CD4-positive, alpha-beta T cell treated with Interleukin-6 for 4 hours (primary cell): ENCODE results near the gene NELL2.
A peak's percentile ranks its signal among the peaks of the same experiment; 100 is the strongest.
"Not testable (repeated sequence)": the region's sequence is repeated elsewhere in the genome, so short reads cannot be mapped to it uniquely, and the experiment has no call there.

Source experiments
- DNase-seq: peaks from one replicate; pipeline ENCODE4 v3.0.0-alpha.2; 2020; ENCODE audit warnings: mixed read lengths

The NELL2 gene

DNA sequence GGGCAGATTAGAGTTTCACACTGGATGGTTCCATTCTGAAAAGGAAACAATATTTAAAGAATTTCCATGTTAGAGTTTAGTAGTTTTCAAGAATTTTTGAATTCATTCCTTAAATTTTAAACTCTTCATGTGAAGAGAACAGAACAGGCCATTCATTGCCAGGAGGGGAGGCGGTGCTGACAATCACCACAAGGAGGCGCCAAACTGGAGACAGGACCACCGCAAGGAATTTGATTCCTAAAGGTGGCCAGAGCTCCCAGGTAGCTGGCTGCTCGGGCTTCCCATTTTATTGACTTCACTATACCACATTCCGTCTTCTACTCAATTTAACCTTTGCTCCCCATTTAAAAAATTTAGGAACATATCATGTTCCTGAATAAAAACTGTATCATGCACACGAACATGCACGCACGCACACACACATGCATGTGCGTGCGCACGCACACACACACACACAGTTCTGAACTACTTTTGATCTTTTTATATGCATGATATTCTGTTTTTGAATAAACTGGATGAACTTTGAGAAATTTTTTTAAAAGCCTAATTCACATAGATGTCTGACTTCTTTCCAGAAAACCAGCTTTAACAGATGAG, 101.2 kb downstream of the NELL2 start:
- DNase-seq, result peak; percentile 71

DNA sequence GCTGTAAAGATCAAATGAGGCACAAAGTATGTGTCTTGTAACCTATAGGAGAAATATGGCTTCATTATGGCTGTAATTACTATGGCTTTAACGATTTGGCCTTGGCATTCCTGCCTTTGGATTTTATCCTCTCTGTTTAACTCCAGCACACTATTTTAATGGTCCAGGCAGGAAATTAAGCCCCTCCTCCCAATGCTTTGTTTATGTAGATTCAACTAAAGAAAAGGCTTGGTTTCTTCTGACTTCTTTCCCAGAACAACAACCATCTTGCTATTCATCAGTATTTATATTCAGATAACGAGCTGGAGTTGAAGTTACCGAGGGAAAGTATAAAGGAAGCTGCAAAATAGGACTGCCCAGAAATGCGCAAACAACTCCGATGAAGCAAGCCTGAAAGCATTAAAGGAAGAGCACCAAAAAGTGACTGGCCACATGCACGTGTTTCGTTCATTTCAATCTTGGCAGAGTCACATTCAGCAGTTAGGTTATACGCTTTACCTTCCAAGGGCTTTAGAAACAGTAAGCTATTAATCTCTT, 104.6 kb downstream of the NELL2 start:
- no peak for DNase-seq

DNA sequence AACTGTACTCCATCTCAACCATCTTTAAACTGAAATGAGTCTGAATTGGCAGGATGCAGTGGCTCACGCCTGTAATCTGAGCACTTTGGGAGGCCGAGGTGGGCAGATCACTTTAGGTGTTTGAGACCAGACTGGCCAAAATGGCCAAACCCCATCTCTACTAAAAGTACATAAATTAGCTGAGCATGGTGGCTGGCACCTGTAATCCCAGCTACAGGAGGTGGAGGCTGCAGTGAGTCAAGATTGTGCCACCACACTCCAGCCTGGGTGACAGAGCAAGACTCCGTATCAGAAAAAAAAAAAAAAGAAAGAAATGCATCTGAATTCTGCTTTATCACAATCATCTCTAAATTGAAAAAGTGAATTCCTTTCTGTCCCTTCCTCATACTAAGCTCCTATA, 110.3 kb downstream of the NELL2 start:
- no peak for DNase-seq

DNA sequence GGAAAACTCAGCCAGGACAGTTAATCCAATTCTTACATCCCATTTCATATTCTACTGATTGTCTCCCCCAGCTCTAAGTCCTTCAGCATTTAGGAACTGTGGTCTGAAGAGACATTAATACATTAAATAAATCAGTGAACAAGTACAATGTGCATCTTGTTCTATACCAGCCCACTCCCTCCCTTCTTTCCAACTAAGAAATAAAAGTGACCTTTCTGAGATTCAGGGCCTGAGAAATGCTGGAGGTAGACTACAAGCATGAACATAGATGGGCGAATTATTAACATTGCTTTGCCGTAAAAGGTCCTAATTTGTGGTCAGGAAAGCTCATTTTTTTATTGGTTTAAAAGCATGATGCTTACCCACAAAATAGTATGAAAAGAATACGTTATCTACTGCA, 113.1 kb downstream of the NELL2 start:
- DNase-seq, result no peak

DNA sequence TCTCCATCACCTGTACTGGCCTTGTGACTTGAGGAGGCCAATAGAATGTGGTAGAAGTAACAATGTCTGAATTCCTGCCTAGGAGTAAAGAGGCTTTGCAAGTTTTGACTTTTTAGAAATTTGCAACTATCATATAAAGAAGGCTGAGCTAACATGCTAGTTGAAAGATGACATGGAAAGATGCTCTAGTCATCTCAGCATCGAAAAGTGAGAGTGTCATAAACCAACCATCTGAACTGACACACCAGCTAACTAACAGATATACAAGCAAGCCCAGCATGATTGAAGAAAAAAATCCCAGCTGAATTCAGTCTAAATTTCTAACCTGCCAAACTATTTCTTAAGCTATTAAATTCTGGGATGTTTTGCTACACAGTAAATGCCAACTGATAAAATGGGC, 116.8 kb downstream of the NELL2 start:
- DNase-seq, result no peak

DNA sequence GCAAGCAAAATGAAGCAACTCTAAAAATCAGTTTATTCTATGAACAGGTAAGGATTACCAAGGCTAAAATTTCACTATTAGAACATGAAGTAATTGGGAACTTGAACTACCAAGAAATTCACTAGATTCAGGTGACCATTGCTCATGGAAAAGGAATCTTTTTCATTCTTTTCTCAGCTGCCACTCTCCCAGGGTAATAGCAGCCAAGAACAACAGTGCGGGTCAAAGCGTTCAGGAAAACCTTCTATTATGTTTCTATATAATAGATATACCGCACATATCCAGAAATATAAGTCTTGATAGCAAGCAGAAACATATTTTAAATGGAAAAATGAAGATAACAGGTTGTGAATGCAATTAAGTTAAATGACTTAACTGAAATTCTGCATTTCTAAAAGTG, 125.6 kb downstream of the NELL2 start:
- DNase-seq, result no peak

DNA sequence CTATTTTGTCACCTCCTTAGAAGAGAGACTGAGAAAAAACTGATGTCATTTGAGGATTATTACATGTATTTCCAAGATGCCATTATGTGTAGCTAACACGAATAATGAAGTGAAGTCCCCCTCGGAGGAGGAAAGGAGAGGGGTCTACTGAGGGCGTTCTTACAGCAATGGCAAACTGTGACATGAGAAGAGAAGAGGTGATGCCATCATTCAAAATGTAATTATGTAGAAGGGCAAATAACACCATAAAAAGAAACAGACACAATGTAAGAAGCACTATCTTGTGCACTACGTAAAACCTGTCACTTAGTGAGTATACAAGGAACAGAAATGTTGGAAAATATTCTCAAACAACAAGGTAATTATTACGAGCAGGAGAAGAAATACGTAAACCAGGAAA, 126.5 kb downstream of the NELL2 start:
- DNase-seq, result no peak

DNA sequence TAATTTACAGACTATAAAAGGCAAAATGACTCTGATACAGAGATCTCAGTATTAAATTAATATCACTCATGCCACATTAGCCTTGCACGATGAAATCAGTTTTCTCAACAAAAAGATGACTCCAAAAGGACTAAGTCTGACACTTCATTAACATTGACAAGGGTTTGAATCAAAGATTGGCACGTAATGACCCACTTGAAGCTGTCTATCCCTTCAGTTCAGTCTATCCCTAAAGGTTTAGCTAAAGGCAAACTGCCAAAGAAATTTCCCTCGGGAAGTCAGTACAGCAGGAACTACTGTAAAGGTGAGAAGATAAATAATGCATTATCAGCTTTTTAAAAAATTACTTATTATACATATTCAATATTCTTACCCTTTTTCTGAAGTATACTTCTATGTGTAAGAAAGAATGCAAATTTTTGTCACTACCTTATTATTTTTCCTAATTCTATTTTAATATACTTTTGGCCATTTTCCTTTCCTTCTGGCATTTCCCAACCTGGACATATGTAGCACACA, 127.1 kb downstream of the NELL2 start:
- DNase-seq, result no peak

DNA sequence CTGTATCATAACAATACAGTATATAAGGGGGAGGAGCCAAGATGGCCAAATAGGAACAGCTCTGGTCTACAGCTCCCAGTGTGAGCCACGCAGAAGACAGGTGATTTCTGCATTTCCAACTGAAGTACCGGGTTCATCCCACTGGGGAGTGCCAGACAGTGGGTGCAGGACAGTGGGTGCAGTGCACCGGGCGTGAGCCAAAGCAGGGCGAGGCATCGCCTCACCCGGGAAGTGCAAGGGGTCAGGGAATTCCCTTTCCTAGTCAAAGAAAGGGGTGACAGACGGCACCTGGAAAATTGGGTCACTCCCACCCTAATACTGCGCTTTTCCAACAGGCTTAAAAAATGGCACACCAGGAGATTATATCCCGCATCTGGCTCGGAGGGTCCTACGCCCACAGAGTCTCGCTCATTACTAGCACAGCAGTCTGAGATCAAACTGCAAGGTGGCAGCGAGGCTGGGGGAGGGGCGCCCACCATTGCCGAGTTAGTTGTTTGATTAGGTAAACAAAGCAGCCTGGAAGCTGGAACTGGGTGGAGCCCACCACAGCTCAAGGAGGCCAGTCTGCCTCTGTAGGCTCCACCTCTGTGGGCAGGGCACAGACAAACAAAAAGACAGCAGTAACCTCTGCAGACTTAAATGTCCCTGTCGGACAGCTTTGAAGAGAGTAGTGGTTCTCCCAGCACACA, 134.7 kb downstream of the NELL2 start:
- DNase-seq, result not testable (repeated sequence)

DNA sequence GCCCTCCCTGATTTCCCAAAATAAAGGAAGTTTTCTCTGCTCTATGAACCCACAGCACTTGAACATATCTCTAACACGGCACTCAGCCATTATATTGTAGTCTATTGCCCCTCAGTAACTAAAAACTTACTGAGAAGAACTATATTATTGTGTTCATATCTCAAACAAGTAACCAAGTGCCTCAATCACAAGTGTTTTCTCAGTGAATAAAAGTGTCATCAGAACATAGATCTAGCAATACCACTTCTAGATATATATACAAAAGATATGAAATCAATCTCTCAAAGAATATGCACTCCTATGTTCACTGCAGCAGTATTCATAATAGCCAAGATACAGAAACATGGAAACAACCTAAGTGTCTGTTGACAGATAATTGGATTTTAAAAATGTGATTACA, 138.1 kb downstream of the NELL2 start:
- no peak for DNase-seq

DNA sequence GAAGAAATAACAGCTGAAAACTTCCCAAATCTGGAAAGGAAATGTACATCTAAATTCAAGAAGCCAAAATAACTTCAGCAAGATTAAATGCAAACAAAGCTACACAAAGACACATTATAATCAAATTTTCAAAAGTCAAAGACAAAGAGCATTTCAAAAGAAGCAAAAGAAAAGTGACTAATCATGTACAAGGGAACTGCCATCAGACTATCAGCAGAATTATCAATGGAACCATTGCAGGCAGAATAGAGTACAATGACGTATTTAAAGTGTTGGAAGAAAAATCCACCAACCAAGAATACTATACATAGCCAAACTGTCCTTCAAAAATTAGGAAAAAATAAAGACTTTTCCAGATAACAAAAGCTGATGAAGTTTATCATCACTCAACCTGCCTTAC, 147.5 kb downstream of the NELL2 start:
- no peak for DNase-seq

DNA sequence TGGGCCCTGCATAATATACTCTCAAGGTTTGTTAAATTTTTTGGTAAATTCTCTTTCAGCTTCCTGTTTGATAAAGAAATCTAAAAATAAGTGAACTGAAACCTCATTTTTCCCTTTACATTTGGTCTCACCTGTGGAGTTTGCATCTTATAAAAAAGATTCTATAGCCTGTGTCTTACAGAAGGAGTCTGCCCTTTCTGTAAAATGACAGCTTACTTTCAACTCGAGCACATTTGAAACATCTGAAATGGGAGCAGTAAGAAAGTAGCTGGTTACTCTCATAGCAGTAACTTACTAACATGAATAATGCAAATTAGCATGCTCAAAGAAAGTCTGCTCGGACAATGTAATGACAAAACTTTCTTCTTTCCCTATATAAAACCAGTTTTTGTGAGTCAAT, 155.8 kb downstream of the NELL2 start:
- no peak for DNase-seq

DNA sequence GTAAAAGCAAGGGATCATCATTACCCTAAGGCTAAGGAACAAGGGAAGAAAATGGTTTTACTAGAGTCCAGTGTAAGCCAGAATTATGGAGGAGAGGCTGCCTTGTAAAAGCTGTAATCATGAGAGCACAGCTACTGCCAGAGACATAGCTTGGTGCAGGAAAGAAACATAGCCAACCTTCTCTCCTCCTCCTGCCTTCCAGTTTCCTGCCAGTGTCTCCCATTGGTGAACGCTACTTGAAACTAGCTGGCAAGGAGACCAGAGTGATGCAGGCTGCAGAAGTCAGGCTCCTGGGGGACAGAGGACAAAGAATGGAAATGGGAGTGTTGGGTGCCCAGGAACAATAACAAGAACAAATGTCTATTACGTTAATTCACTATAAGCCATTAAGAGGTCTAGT, 158.5 kb downstream of the NELL2 start:
- no peak for DNase-seq

DNA sequence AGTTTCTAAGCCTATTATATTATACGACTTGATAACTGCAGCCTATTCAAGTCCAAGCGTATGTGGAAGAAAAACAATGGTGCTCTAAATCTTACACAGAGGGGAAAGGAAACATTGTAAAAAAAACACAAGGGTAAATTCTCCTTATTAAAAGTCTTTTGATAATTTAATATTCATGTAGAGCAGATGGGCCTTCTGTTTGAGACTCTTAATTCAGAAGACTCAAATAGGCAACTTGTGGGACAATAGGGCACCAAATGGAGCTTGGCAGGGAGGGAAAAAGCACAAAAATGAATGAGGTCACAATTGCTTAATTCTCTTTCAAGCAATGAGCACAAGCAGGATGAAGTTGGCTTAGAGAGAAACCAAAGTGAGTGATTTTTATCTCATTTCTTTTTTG, 159.4 kb downstream of the NELL2 start:
- no peak for DNase-seq

DNA sequence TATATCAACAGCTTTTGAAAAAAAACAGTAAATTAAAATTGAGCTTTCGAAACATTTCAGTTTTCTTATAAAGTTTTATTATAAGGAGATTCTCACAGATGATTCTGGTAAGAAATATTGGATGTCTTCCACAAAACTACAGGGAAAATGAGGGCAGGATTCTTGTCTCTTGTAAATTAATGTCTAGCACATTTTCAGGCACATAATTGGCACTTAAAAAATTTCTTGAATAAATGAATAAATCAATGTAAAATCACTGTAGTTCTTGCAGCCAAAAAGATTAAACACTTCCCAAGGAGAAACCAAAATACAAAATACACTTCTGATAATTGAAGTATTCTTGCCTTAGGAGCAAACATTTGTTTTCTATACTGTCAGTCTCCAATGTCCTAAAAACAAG, 164.4 kb downstream of the NELL2 start:
- DNase-seq, result no peak

DNA sequence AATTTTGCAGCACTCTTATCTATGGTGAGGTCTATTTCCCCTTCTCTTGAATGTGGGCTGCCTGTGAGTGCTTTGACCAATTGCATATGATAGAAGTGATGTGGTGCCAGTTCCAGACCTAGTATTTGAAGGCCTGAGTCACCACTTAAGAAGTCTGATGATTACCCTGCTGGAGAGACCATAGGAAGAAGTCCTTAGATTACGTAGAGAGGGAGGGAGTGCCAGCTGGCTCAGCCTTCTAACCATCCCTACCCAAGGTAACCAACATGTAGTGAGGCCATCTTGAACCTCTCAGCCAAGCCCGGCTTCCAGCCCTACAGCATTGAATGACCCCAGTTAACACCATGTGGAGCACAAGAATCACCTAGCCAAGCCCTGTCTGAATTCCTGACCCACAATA, 166.9 kb downstream of the NELL2 start:
- DNase-seq, result no peak

DNA sequence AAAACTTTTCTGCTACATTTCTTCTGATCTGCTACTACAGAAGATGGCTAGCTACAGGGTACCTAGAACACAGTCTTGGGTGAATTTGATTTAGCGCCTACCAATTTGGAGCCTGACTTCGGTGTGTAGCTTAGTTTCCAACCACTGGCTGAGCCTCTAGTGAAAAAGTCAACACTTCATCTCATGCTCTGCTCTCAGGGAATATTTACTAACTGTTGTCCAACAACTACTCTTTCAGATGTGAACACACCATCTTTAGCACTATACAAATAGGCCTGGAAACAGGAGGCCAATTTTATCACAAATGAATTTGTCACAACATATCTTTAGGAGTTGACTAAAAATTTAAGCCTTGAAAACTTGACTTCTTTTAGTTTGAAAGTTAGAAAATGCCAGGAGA, 167.9 kb downstream of the NELL2 start:
- no peak for DNase-seq

DNA sequence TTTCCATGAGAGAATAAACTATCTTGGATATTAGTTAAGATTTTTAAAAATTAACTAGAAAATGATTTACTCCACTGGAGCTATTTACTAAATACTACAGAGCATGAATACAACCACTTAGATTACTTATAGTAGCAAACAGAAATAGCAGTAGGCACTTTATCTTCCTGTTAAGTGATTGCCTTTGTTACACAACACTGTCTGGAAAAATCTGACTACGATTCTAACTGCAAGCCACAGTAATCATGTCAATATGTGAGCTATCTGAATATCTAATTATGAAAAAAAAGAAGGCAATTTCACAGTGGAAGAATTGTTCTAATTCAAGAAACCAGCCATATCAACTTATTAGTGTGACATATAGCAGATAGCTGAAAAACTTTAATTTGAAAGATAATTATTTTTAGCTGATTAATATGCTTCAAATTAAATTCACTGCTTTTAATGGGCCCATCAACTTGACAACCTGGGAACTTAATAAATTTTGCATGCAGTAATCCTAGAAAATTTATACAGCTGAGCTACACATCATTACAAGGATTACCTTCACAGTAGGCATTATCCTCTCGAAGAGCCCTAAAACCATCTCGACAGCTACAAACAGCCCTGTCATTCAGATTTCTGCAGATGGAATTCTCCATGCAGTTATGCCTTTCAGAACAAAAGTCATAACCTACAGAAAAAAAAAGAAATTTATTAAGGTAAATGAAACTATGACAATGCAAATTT, 172.8 kb downstream of the NELL2 start:
- no peak for DNase-seq

DNA sequence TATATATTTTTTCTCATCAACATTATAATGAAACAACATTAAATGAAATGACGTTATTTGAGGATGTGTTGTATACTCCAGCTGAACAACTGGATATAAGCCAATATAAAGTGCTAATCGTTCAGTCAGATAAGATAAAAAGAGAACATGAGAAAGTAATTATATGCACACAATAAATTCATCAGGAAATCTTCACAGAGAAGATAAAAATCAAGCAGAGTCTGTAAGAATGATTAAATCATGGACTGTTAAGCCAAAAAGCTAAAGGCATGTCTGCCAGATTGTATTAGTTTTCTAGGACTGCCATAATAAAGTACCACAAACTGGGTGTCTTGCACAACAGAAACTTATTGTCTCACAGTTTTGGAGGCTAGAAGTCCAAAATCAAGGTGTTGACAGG, 178.6 kb downstream of the NELL2 start:
- DNase-seq, result no peak

DNA sequence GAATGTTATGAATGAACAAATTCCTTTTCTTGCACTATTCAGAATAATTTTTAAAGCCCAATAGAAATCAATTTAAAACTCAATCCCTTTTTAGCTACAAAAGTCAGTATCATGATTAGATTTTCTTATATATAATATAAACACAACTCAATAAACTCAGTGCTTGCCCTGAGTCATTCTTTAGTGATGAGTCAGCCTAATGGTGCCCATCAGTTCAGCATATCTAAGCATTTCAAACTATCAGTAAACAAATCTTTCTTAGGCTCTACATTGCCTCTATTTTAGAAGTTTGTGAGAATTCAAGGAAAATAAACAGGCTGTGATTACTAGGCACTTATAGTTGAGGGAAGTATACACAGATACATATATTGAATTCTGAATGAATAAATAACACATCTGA, 179.6 kb downstream of the NELL2 start:
- DNase-seq, result no peak

DNA sequence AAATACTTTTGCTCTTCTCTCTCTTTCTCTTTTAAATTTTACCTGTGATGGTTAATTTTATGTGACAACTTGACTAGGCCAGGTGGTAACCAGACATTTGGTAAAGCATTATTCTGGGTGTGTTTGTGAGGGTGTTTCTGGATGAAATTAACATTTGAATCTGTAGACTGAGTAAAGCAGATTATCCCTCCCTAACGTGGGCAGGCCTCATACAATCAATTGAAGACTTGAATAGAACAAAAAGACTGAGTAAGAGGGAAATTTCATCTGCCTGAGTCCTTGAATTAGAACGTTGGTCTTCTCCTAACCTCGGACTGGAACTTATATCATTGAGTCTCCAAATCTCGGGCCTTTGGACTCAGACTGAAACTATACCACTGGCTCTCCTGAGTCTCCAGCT, 182.1 kb downstream of the NELL2 start:
- no peak for DNase-seq

DNA sequence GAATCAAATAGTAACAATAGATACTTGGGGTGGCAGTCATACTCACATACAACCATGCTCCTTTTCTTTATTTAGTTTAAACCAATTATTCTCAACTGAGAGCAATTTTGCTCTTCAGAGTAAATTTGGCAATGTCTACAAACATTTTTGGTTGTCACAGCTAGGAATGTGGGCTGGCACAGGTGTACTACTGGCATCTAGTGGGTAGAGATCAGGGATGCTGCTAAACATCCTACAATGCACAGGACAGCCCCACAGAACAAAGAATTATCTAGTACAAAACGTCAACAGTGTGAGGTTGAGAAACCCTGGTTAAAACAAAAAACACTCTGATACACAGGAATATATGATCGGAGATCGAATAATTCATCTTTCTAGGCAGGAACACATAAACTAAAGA, 186.5 kb downstream of the NELL2 start:
- no peak for DNase-seq

DNA sequence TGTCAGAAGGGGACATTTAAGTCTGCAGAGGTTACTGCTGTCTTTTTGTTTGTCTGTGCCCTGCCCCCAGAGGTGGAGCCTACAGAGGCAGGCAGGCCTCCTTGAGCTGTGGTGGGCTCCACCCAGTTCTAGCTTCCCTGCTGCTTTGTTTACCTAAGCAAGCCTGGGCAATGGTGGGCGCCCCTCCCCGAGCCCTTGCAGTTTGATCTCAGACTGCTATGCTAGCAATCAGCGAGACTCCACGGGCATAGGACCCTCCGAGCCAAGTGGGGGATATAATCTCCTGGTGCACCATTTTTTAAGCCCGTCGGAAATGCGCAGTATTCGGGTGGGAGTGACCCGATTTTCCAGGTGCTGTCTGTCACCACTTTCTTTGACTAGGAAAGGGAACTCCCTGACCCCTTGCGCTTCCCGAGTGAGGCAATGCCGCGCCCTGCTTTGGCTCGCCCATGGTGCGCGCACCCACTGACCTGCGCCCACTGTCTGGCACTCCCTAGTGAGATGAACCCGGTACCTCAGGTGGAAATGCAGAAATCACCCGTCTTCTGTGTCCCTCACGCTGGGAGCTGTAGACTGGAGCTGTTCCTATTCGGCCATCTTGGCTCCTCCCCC, 189.2 kb downstream of the NELL2 start:
- DNase-seq, result not testable (repeated sequence)

DNA sequence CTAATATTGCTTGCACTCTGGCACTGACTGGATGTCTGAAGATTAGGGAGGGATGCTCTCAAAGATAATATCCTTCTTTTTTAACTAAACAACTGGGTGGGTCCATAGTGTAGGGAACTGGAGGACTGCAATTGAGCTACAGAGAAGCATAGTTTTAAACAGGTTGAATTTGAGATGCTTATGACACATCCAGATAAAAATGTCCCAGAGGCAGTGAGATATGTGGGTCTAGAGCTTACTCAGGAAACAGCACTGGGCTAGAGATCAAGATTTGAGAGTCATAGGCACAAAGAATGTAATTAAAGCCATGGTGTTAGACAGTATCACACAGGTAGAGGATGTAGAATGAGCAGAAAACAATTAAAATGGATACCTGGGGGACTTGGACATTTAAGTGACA, 198.4 kb downstream of the NELL2 start:
- no peak for DNase-seq
